Measurements from ENCODE around the gene MTARC1.

Gene MTARC1

GRCh38 chr1:220813013-220813412, 26.3 kb downstream of the MTARC1 start:
- TF ChIP-seq POLR2AphosphoS5 (IDR thresholded peaks at IDR 0.05; ENCODE audit: low read depth, low read length): no peak
- TF ChIP-seq REST (IDR thresholded peaks at IDR 0.05; ENCODE audit: insufficient read depth in 1 of 2, low read depth in 2 of 2, low read length in 2 of 2): no peak
- TF ChIP-seq FOXP2 (optimal IDR thresholded peaks at IDR 0.05; ENCODE audit: borderline replicate concordance, extremely low read depth, extremely low read length, insufficient read depth): peak; percentile 73

GRCh38 chr1:220815409-220815808, 28.7 kb downstream of the MTARC1 start:
- TF ChIP-seq REST (IDR thresholded peaks at IDR 0.05; ENCODE audit: insufficient read depth in 1 of 2, low read depth in 2 of 2, low read length in 2 of 2) (no peak), FOXP2 (optimal IDR thresholded peaks at IDR 0.05; ENCODE audit: borderline replicate concordance, extremely low read depth, extremely low read length, insufficient read depth) (no peak), SIN3A (IDR thresholded peaks at IDR 0.05; ENCODE audit: borderline replicate concordance, insufficient read depth, low read length) (no peak), POLR2AphosphoS5 (IDR thresholded peaks at IDR 0.05; ENCODE audit: low read depth, low read length) (no peak), TAF1 (IDR thresholded peaks at IDR 0.05; ENCODE audit: borderline replicate concordance, insufficient read depth, low read length) (no peak)

GRCh38 chr1:220817907-220818306, 31.2 kb downstream of the MTARC1 start:
- TF ChIP-seq POLR2AphosphoS5 (IDR thresholded peaks at IDR 0.05; ENCODE audit: low read depth, low read length): no peak
- no peak for TF ChIP-seq SIN3A (IDR thresholded peaks at IDR 0.05; ENCODE audit: borderline replicate concordance, insufficient read depth, low read length)
- no peak for TF ChIP-seq REST (IDR thresholded peaks at IDR 0.05; ENCODE audit: insufficient read depth in 1 of 2, low read depth in 2 of 2, low read length in 2 of 2)
- no peak for TF ChIP-seq TAF1 (IDR thresholded peaks at IDR 0.05; ENCODE audit: borderline replicate concordance, insufficient read depth, low read length)
- TF ChIP-seq FOXP2 (optimal IDR thresholded peaks at IDR 0.05; ENCODE audit: borderline replicate concordance, extremely low read depth, extremely low read length, insufficient read depth): no peak

- TF ChIP-seq FOXP2 (optimal IDR thresholded peaks at IDR 0.05; ENCODE audit: borderline replicate concordance, extremely low read depth, extremely low read length, insufficient read depth) (peak; percentile 90), REST (IDR thresholded peaks at IDR 0.05; ENCODE audit: insufficient read depth in 1 of 2, low read depth in 2 of 2, low read length in 2 of 2) (no peak)
Observed at GRCh38 chr1:220818421-220819173, 31.9 kb downstream of the MTARC1 start.
